Stimulated activated CD4-positive, alpha-beta T cell treated with anti-CD3 and anti-CD28 coated beads, TNF-alpha, amount 100 ng/mL, for 48 hours (primary cell): ENCODE results near the gene RTBDN.
A peak's percentile ranks its signal among the peaks of the same experiment; 100 is the strongest.
"Not testable (repeated sequence)": the region's sequence is repeated elsewhere in the genome, so short reads cannot be mapped to it uniquely, and the experiment has no call there.

Experiments used
- DNase-seq, 3 donors: peaks; one replicate each; pipeline ENCODE4 v3.0.0-alpha.2; 2020; ENCODE audit warnings: low read depth in 3 of 3

Gene RTBDN

GRCh38 chr19:12858041-12858928, 23.9 kb upstream of the RTBDN start:
- no peak for DNase-seq

- no peak for DNase-seq
Measured at GRCh38 chr19:12856653-12857052, 22.3 kb upstream of the RTBDN start.

GRCh38 chr19:12847159-12848139, 13.1 kb upstream of the RTBDN start:
- peak; percentile 74 to 88 (median 84) for DNase-seq

- DNase-seq, result not testable (repeated sequence)
Measured at GRCh38 chr19:12846613-12847012, 12.2 kb upstream of the RTBDN start.

- DNase-seq, result no peak
Measured at GRCh38 chr19:12843999-12844732, 9.8 kb upstream of the RTBDN start.

- no peak for DNase-seq
Measured at GRCh38 chr19:12843328-12843727, 8.9 kb upstream of the RTBDN start.

- no peak for DNase-seq
Measured at GRCh38 chr19:12842511-12842910, 8.1 kb upstream of the RTBDN start.

GRCh38 chr19:12841094-12841493, 6.7 kb upstream of the RTBDN start:
- no peak for DNase-seq

- peak; percentile 47 to 64 (median 61) for DNase-seq
Measured at GRCh38 chr19:12840091-12841079, 6.0 kb upstream of the RTBDN start.

GRCh38 chr19:12838886-12839756, 4.7 kb upstream of the RTBDN start:
- DNase-seq, result no peak

- DNase-seq, result peak in 1 of 3 donors; percentile 58
Measured at GRCh38 chr19:12838182-12838885, 4.0 kb upstream of the RTBDN start, which contains the start of gene MAST1. Gene MAST1, plus strand, starts transcription at chr19:12838515. Its CDS starts 58 bp downstream, at chr19:12838573.

GRCh38 chr19:12837225-12837624, 2.8 kb upstream of the RTBDN start:
- DNase-seq, result no peak

- DNase-seq, result no peak
Measured at GRCh38 chr19:12836529-12836863, 2.1 kb upstream of the RTBDN start.

- DNase-seq, result no peak
Measured at GRCh38 chr19:12834976-12835757, 788 bp upstream of the RTBDN start.

GRCh38 chr19:12833738-12834565, 427 bp downstream of the RTBDN start:
- peak in 1 of 3 donors; percentile 43 for DNase-seq

GRCh38 chr19:12833418-12833737, 1.0 kb downstream of the RTBDN start:
- DNase-seq, result no peak

GRCh38 chr19:12828494-12828893, 5.9 kb downstream of the RTBDN start:
- no peak for DNase-seq
